H1 (cell line): Measurements from ENCODE around the gene ARHGEF11.

Source experiments
- EP300 ChIP-seq, 2 experiments: IDR thresholded peaks; 1 replicate in 1 of 2; 2 replicates in 1 of 2; pipeline ENCODE4 v1.6.1; 2011 to 2012; ENCODE audit warnings: low read depth in 2 of 2, low read length in 2 of 2, mild to moderate bottlenecking in 2 of 2, borderline replicate concordance in 1 of 2, inconsistent platforms in 1 of 2, moderate library complexity in 1 of 2
- POLR2AphosphoS5 ChIP-seq: IDR thresholded peaks from 2 replicates; pipeline ENCODE4 v1.6.1; 2011; ENCODE audit warnings: low read depth, low read length
- TF ChIP-seq, protein P1 (sequence below), 3 experiments: IDR thresholded peaks; 1 replicate in 2 of 3; 2 replicates in 1 of 3; pipeline versions ENCODE4 v1.5.1 to v1.6.1; 2011; ENCODE audit warnings: low read length in 3 of 3, mild to moderate bottlenecking in 3 of 3, inconsistent platforms in 2 of 3, low read depth in 1 of 3, moderate library complexity in 1 of 3; ENCODE audit not compliant: insufficient read depth in 1 of 3; ENCODE audit errors: control extremely low read depth in 1 of 3

DNA sequence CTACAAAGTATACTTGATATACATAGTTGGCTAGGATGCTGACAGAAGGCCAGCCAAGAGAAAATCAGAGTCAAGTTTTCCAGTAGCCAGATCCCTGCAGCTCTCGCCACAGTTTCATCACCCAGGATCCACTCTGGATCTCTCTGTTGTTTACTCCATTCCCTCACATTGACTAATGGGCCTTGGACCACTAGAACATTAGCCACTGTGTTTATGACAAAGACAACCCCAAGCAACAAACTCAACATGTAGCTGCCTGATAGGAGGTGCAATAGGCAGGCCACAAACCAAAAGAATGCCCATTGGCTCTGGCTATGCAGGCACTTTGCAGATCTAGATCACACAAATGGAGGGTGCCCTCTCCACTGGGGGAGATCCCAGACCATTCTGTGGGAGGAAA, 44.2 kb downstream of the ARHGEF11 start:
- TF ChIP-seq, protein P1, sequence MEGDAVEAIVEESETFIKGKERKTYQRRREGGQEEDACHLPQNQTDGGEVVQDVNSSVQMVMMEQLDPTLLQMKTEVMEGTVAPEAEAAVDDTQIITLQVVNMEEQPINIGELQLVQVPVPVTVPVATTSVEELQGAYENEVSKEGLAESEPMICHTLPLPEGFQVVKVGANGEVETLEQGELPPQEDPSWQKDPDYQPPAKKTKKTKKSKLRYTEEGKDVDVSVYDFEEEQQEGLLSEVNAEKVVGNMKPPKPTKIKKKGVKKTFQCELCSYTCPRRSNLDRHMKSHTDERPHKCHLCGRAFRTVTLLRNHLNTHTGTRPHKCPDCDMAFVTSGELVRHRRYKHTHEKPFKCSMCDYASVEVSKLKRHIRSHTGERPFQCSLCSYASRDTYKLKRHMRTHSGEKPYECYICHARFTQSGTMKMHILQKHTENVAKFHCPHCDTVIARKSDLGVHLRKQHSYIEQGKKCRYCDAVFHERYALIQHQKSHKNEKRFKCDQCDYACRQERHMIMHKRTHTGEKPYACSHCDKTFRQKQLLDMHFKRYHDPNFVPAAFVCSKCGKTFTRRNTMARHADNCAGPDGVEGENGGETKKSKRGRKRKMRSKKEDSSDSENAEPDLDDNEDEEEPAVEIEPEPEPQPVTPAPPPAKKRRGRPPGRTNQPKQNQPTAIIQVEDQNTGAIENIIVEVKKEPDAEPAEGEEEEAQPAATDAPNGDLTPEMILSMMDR (IDR thresholded peaks at IDR 0.05; ENCODE audit: control extremely low read depth in 1 of 3, insufficient read depth in 1 of 3, low read depth in 1 of 3, low read length in 3 of 3) = no peak
- TF ChIP-seq POLR2AphosphoS5 (no peak), EP300 (IDR thresholded peaks at IDR 0.05; ENCODE audit: borderline replicate concordance in 1 of 2, low read depth in 2 of 2, low read length in 2 of 2) (no peak)
